IMR-90 (cell line): ENCODE data around the gene MRPL41. TPM values are rescaled to one million over a fixed set of nuclear protein-coding genes. Genes with fewer than 3 reads are reported as not detected.

ENCODE experiments used
- ATAC-seq: fragments of 200-7000 bp; cut with Tn5 transposase; 2 replicates; pipeline ENCODE4 v1.9.1; 2020; ENCODE audit warnings: low read depth, mild to moderate bottlenecking, moderate library complexity
- BruUV-seq: library from RNA; stranded (reverse); fragments of 400-500 nt; replicated peaks from 2 replicates; lab custom pipeline; 2021; lab: Mats Ljungman, UMichigan
- CTCF ChIA-PET: fragments of 300-600 bp; formaldehyde crosslinking; extraction: SDS; loops from one replicate; lab custom pipeline; 2021; ENCODE audit warnings: antibody characterized with exemption; lab: Yijun Ruan, JAX
- POLR2A ChIA-PET: fragments of 300-600 bp; sonication (Branson Sonifier 250); formaldehyde crosslinking; loops from one replicate; lab custom pipeline; 2022; ENCODE audit warnings: antibody characterized with exemption; ENCODE audit not compliant: unreplicated experiment; lab: Charles Lee
- DNase-seq: peaks from one replicate; pipeline ENCODE4 v3.0.0; 2013
- H2AFZ ChIP-seq: replicated peaks from 2 replicates; pipeline ENCODE3; 2013; ENCODE audit warnings: low read length, mild to moderate bottlenecking; ENCODE audit not compliant: poor library complexity
- H2AK5ac ChIP-seq: 2 replicates; pipeline ENCODE4 v1.6.1; 2013; ENCODE audit warnings: low read depth, low read length, inconsistent platforms
- H2AK9ac ChIP-seq: replicated peaks from 2 replicates; pipeline ENCODE3; 2013; ENCODE audit warnings: mild to moderate bottlenecking, low read depth, low read length, moderate library complexity; ENCODE audit not compliant: poor library complexity
- H2BK120ac ChIP-seq: 2 replicates; pipeline ENCODE4 v1.6.1; 2013; ENCODE audit warnings: low read depth, low read length, inconsistent platforms
- H2BK15ac ChIP-seq: 3 replicates; pipeline ENCODE4 v1.6.1; 2013; ENCODE audit warnings: low read depth, low read length, inconsistent platforms
- H2BK20ac ChIP-seq: 2 replicates; pipeline ENCODE4 v1.6.1; 2013; ENCODE audit warnings: low read depth, mild to moderate bottlenecking, inconsistent platforms, low read length, moderate library complexity
- H2BK5ac ChIP-seq: 2 replicates; pipeline ENCODE4 v1.6.1; 2013; ENCODE audit warnings: mild to moderate bottlenecking, low read depth, low read length, inconsistent platforms; ENCODE audit not compliant: poor library complexity, severe bottlenecking
- H3K14ac ChIP-seq: replicated peaks from 2 replicates; pipeline ENCODE4 v1.6.1; 2013; ENCODE audit warnings: low read depth, low read length, inconsistent platforms
- H3K18ac ChIP-seq: 2 replicates; pipeline ENCODE4 v1.6.1; 2013; ENCODE audit warnings: low read depth, low read length, control low read depth
- H3K23ac ChIP-seq: 2 replicates; pipeline ENCODE4 v1.6.1; 2013; ENCODE audit warnings: low read depth, low read length, inconsistent platforms
- H3K27ac ChIP-seq: 2 replicates; pipeline ENCODE4 v1.5.1; 2013; ENCODE audit warnings: mild to moderate bottlenecking, control low read depth, low read length; ENCODE audit not compliant: insufficient read depth
- H3K27me3 ChIP-seq: 2 replicates; pipeline ENCODE4 v1.6.1; 2013; ENCODE audit warnings: low read length; ENCODE audit not compliant: control insufficient read depth, insufficient read depth
- H3K36me3 ChIP-seq: 2 replicates; pipeline ENCODE4 v1.6.1; 2013; ENCODE audit warnings: low read length, mixed read lengths; ENCODE audit not compliant: control insufficient read depth, insufficient read depth
- H3K4ac ChIP-seq: 2 replicates; pipeline ENCODE4 v1.6.1; 2013; ENCODE audit warnings: low read depth, low read length, inconsistent platforms
- H3K4me1 ChIP-seq: 2 replicates; pipeline ENCODE4 v1.6.1; 2013; ENCODE audit warnings: low read length, mixed read lengths; ENCODE audit not compliant: control insufficient read depth, insufficient read depth
- H3K4me2 ChIP-seq: 2 replicates; pipeline ENCODE4 v1.6.1; 2013; ENCODE audit warnings: low read depth, mild to moderate bottlenecking, control low read depth, low read length, moderate library complexity
- H3K4me3 ChIP-seq: 2 replicates; pipeline ENCODE4 v1.5.1; 2013; ENCODE audit warnings: low read depth, mild to moderate bottlenecking, control low read depth, low read length, moderate library complexity; ENCODE audit not compliant: insufficient read depth
- H3K56ac ChIP-seq: 2 replicates; pipeline ENCODE4 v1.6.1; 2013; ENCODE audit warnings: low read length, inconsistent platforms; ENCODE audit not compliant: insufficient read depth; ENCODE audit errors: extremely low read depth
- H3K79me1 ChIP-seq, 2 experiments: 2 replicates each; pipeline ENCODE4 v1.6.1; 2013; ENCODE audit warnings: low read length in 2 of 2, inconsistent platforms in 1 of 2, low read depth in 1 of 2
- H3K9ac ChIP-seq: 2 replicates; pipeline ENCODE4 v1.6.1; 2013; ENCODE audit warnings: low read depth, low read length, control low read depth
- H3K9me1 ChIP-seq: 2 replicates; pipeline ENCODE4 v1.6.1; 2013; ENCODE audit warnings: low read length, inconsistent platforms; ENCODE audit not compliant: insufficient read depth
- H3K9me3 ChIP-seq: 2 replicates; pipeline ENCODE4 v1.6.1; 2013; ENCODE audit warnings: low read length; ENCODE audit not compliant: control insufficient read depth, insufficient read depth
- H4K20me1 ChIP-seq: 2 replicates; pipeline ENCODE4 v1.6.1; 2013; ENCODE audit warnings: low read length, inconsistent platforms; ENCODE audit not compliant: insufficient read depth
- H4K5ac ChIP-seq: 2 replicates; pipeline ENCODE4 v1.6.1; 2013; ENCODE audit warnings: mild to moderate bottlenecking, low read depth, low read length, control low read depth
- H4K8ac ChIP-seq, 2 experiments: 2 replicates each; pipeline ENCODE4 v1.6.1; 2013; ENCODE audit warnings: low read depth in 2 of 2, low read length in 2 of 2, control low read depth in 1 of 2, inconsistent platforms in 1 of 2
- H4K91ac ChIP-seq: 2 replicates; pipeline ENCODE4 v1.6.1; 2013; ENCODE audit warnings: low read depth, low read length, inconsistent platforms; ENCODE audit not compliant: insufficient read depth
- BHLHE40 ChIP-seq: fragments of 150-350 bp; IDR thresholded peaks from 2 replicates; pipeline ENCODE4 v1.6.1; 2016; ENCODE audit warnings: mild to moderate bottlenecking, low read depth, low read length
- CEBPB ChIP-seq: IDR thresholded peaks from 2 replicates; pipeline ENCODE4 v1.6.1; 2012; ENCODE audit warnings: low read depth, low read length, improper control_type of control experiment
- CHD1 ChIP-seq: IDR thresholded peaks from 2 replicates; pipeline ENCODE4 v1.6.1; 2012; ENCODE audit warnings: low read depth, low read length, improper control_type of control experiment
- FOS ChIP-seq: fragments of 150-350 bp; IDR thresholded peaks from 2 replicates; pipeline ENCODE4 v1.6.1; 2016; ENCODE audit warnings: low read depth, low read length
- MAFK ChIP-seq: IDR thresholded peaks from 2 replicates; pipeline ENCODE4 v1.6.1; 2012; ENCODE audit warnings: low read depth, low read length, improper control_type of control experiment
- MAZ ChIP-seq: IDR thresholded peaks from 2 replicates; pipeline ENCODE4 v1.6.1; 2012; ENCODE audit warnings: low read depth, mild to moderate bottlenecking, low read length, improper control_type of control experiment, moderate library complexity, borderline replicate concordance
- MXI1 ChIP-seq: IDR thresholded peaks from 2 replicates; pipeline ENCODE4 v1.6.1; 2012; ENCODE audit warnings: low read depth, mild to moderate bottlenecking, low read length, moderate library complexity, borderline replicate concordance
- NFE2L2 ChIP-seq: fragments of 150-350 bp; IDR thresholded peaks from 2 replicates; pipeline ENCODE4 v1.6.1; 2016; ENCODE audit warnings: low read depth, mild to moderate bottlenecking, low read length
- POLR2A ChIP-seq: IDR thresholded peaks from 2 replicates; pipeline ENCODE4 v1.6.1; 2012; ENCODE audit warnings: mild to moderate bottlenecking, low read depth, low read length
- RAD21 ChIP-seq: IDR thresholded peaks from 2 replicates; pipeline ENCODE4 v1.6.1; 2012; ENCODE audit warnings: low read length, improper control_type of control experiment
- RCOR1 ChIP-seq: IDR thresholded peaks from 2 replicates; pipeline ENCODE4 v1.6.1; 2012; ENCODE audit warnings: mild to moderate bottlenecking, low read length, improper control_type of control experiment; ENCODE audit not compliant: insufficient replicate concordance
- RFX5 ChIP-seq: IDR thresholded peaks from 2 replicates; pipeline ENCODE4 v1.8.0; 2012; ENCODE audit warnings: low read depth, mild to moderate bottlenecking, low read length, moderate library complexity
- SMC3 ChIP-seq: fragments of 150-350 bp; IDR thresholded peaks from 2 replicates; pipeline ENCODE4 v1.6.1; 2016; ENCODE audit warnings: low read depth, mild to moderate bottlenecking, antibody characterized with exemption, low read length, moderate library complexity
- WGBS, 2 experiments: methylation state at CpG; one replicate each; pipeline versions ENCODE4 v1.1.5 to v1.1.7; 2013; ENCODE audit warnings: missing lambda C conversion rate in 2 of 2; ENCODE audit not compliant: insufficient read length in 1 of 2; ENCODE audit errors: extremely low coverage in 2 of 2; 5-methylcytosine and 5-hydroxymethylcytosine counted together
- dilution Hi-C: fragments of 300-500 bp; cut with HindIII; formaldehyde crosslinking; loops from one replicate; pipeline ENCODE4 v1.14.3; 2018; ENCODE audit warnings: low sequenced_read_pairs; ENCODE audit not compliant: unreplicated experiment
- in situ Hi-C: fragments of 300-500 bp; cut with MboI; formaldehyde crosslinking; loops from 3 replicates; pipeline ENCODE4 v1.14.3; 2019; ENCODE audit warnings: low sequenced_read_pairs, inconsistent platforms, mixed read lengths
- intact Hi-C: fragments of 100-400 bp; cut with micrococcal nuclease; formaldehyde crosslinking; loops from 2 replicates; pipeline ENCODE4 v1.10.0; 2022
- polyA plus RNA-seq, 3 experiments: library from polyadenylated mRNA; depleted of rRNA; stranded (reverse); fragments of >200 nt; gene quantifications; 2 replicates each; pipeline ENCODE4 v1.2.3, GENCODE V29; 2012; ENCODE audit warnings: low replicate concordance in 1 of 3
- total RNA-seq: library from RNA; depleted of rRNA; stranded (reverse); fragments of >200 nt; gene quantifications from 2 replicates; pipeline ENCODE4 v1.2.3, GENCODE V29; 2012
- TF ChIP-seq, protein P1 (sequence below): fragments of 150-350 bp; IDR thresholded peaks from 2 replicates; pipeline ENCODE4 v1.6.1; 2016; ENCODE audit warnings: low read depth, mild to moderate bottlenecking, low read length, moderate library complexity, borderline replicate concordance
- TF ChIP-seq, protein P2 (sequence below): fragments of 150-350 bp; IDR thresholded peaks from 2 replicates; pipeline ENCODE4 v1.6.1; 2017; ENCODE audit warnings: mild to moderate bottlenecking, antibody characterized with exemption, low read length, low read depth
- TF ChIP-seq, protein P3 (sequence below): conservative IDR thresholded peaks from 2 replicates; pipeline ENCODE4 v1.5.1; 2012; ENCODE audit warnings: mild to moderate bottlenecking, low read depth, low read length, improper control_type of control experiment

Gene MRPL41
- total and polyA plus RNA-seq, 2 of the 4 experiments (the other 2 are of a cell fraction), result 15.6 to 38.9 TPM

DNA sequence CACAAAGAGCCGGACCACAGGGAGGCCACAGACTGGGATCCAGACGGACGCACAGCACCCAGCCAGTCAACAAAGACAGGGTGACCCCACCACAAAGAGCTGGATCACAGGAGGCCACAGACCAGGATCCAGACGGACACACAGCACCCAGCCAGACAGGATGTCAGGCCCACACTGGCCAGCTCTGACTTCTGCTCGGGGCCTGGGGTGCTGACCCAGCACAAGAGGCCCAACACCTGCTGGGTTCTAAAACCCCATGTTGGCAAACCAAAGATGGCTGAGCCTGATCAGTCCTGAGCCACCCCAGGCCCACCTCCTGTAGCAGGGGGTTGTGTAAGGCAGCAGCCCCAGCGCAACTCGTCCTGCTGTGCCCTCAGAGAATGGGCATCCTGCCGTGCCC, 32.3 kb downstream of the MRPL41 start:
- no peak overlapping the region for H3K4me3 ChIP-seq
- H3K4me1 ChIP-seq, result peaks cover 2% of the 10 kb centered on the region; the same call in 1 of the 2 replicates
- no peak overlapping the region for H2BK20ac ChIP-seq
- H4K91ac ChIP-seq, result no peak overlapping the region
- no peak overlapping the region for H2BK15ac ChIP-seq
- H3K56ac ChIP-seq, result no peak overlapping the region
- TF ChIP-seq RAD21, result no peak
- TF ChIP-seq MXI1, result no peak
- TF ChIP-seq SMC3, result no peak
- TF ChIP-seq, protein P1, sequence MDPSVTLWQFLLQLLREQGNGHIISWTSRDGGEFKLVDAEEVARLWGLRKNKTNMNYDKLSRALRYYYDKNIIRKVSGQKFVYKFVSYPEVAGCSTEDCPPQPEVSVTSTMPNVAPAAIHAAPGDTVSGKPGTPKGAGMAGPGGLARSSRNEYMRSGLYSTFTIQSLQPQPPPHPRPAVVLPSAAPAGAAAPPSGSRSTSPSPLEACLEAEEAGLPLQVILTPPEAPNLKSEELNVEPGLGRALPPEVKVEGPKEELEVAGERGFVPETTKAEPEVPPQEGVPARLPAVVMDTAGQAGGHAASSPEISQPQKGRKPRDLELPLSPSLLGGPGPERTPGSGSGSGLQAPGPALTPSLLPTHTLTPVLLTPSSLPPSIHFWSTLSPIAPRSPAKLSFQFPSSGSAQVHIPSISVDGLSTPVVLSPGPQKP, result no peak
- TF ChIP-seq CHD1, result no peak
- TF ChIP-seq POLR2A, result no peak
- TF ChIP-seq RFX5, result no peak
- TF ChIP-seq CEBPB, result no peak
- no peak for TF ChIP-seq BHLHE40
- TF ChIP-seq, protein P2, sequence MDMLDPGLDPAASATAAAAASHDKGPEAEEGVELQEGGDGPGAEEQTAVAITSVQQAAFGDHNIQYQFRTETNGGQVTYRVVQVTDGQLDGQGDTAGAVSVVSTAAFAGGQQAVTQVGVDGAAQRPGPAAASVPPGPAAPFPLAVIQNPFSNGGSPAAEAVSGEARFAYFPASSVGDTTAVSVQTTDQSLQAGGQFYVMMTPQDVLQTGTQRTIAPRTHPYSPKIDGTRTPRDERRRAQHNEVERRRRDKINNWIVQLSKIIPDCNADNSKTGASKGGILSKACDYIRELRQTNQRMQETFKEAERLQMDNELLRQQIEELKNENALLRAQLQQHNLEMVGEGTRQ, result no peak
- TF ChIP-seq MAZ, result no peak
- no peak for TF ChIP-seq RCOR1
- TF ChIP-seq MAFK, result no peak
- no peak for TF ChIP-seq NFE2L2
- TF ChIP-seq, protein P3, sequence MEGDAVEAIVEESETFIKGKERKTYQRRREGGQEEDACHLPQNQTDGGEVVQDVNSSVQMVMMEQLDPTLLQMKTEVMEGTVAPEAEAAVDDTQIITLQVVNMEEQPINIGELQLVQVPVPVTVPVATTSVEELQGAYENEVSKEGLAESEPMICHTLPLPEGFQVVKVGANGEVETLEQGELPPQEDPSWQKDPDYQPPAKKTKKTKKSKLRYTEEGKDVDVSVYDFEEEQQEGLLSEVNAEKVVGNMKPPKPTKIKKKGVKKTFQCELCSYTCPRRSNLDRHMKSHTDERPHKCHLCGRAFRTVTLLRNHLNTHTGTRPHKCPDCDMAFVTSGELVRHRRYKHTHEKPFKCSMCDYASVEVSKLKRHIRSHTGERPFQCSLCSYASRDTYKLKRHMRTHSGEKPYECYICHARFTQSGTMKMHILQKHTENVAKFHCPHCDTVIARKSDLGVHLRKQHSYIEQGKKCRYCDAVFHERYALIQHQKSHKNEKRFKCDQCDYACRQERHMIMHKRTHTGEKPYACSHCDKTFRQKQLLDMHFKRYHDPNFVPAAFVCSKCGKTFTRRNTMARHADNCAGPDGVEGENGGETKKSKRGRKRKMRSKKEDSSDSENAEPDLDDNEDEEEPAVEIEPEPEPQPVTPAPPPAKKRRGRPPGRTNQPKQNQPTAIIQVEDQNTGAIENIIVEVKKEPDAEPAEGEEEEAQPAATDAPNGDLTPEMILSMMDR, result no peak
- no peak for TF ChIP-seq FOS
- H3K9me3 ChIP-seq, result no peaks in the 10 kb centered on the region
- BruUV-seq, result no TSS peak
- no peak overlapping the region for H3K4ac ChIP-seq
- H2AK9ac ChIP-seq, result no peak overlapping the region
- peaks cover 7 to 33% of the 10 kb centered on the region in 2 experiments for H3K79me1 ChIP-seq
- no peak overlapping the region for H4K5ac ChIP-seq
- peaks cover 5% of the 10 kb centered on the region; the same call in 1 of the 2 replicates for H4K20me1 ChIP-seq
- no peak overlapping the region for H3K14ac ChIP-seq
- CTCF ChIA-PET, result no interaction called here
- no peak overlapping the region for H3K18ac ChIP-seq
- intact Hi-C loops, result no loop called here
- no peak overlapping the region for H2AK5ac ChIP-seq
- no peak overlapping the region for H3K27ac ChIP-seq
- dilution Hi-C loops, result no loop called here
- no peak overlapping the region for H3K4me2 ChIP-seq
- H3K9me1 ChIP-seq, result no peaks in the 10 kb centered on the region
- 77% methylated on average over 5 of the region's 8 CpGs; no CpG with 5 or more reads in 1 of the 2 experiments for WGBS, 2 experiments
- no peak for ATAC-seq
- H2BK5ac ChIP-seq, result no peak overlapping the region
- H2BK120ac ChIP-seq, result no peak overlapping the region
- no peak overlapping the region for H4K8ac ChIP-seq
- H2AFZ ChIP-seq, result no peak overlapping the region
- DNase-seq, result no peak
- no peak overlapping the region for H3K23ac ChIP-seq
- H3K27me3 ChIP-seq, result no peaks in the 10 kb centered on the region
- POLR2A ChIA-PET, result no interaction called here
- no peak overlapping the region for H3K9ac ChIP-seq
- in situ Hi-C loops, result no loop called here
- H3K36me3 ChIP-seq, result peaks cover 44% of the 10 kb centered on the region
